ENCODE data around the gene HLA-DQA1.

HLA-DQA1 gene

GRCh38 chr6:32635526-32636123 is 1.6 kb upstream of the HLA-DQA1 start:
- DNase-seq, result peak; percentile 41
- Histone ChIP-seq H3K27ac (ENCODE audit: low read depth, low read length) (no peak overlapping the region), H2BK120ac (ENCODE audit: low read depth, low read length) (no peak overlapping the region)

DNA sequence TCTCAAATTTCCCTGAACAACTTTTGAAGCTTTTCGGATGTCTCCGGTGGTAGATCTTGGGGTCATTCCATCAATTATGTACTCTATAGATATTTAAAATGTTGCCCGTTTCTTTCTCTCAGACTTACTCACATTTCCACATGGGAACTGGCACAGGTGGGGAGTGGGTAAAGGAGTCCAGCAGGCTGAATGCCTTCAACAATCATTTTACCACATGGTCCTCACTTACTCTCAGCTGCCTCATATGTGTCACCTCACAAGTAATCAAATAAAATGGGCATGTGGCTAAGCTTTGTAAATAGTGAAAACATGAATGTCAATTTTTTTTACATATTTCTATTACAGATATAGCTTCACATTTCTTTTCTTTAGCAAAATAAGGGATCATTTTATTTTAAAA is 677 bp downstream of the HLA-DQA1 start:
- Histone ChIP-seq H4K8ac (ENCODE audit: low read depth, low read length) (no peak overlapping the region), H3K36me3 (ENCODE audit: control insufficient read depth, insufficient read depth, low read length) (no peaks in the 10 kb centered on the region), H3K79me2 (ENCODE audit: control insufficient read depth, insufficient read depth, low read length) (no peaks in the 10 kb centered on the region), H3K4me2 (ENCODE audit: low read length) (no peak overlapping the region), H3K27me3 (ENCODE audit: insufficient read depth, low read length, poor library complexity) (no peaks in the 10 kb centered on the region), H2AK5ac (ENCODE audit: low read length) (no peak overlapping the region), H2BK120ac (ENCODE audit: low read depth, low read length) (no peak overlapping the region), H3K9ac (ENCODE audit: low read length) (no peak overlapping the region), H3K23ac (ENCODE audit: low read length) (no peak overlapping the region), H3K4me1 (ENCODE audit: control insufficient read depth, low read depth, low read length) (no peaks in the 10 kb centered on the region), H3K79me1 (ENCODE audit: low read length) (no peaks in the 10 kb centered on the region), H4K5ac (ENCODE audit: low read length) (no peak overlapping the region), H3K56ac (ENCODE audit: low read length) (no peak overlapping the region), H3K27ac (ENCODE audit: low read depth, low read length) (no peak overlapping the region), H3K18ac (ENCODE audit: low read length) (no peak overlapping the region), H3K4me3 (ENCODE audit: low read length) (no peak overlapping the region), H2BK15ac (replicated peaks; ENCODE audit: low read depth) (no peak overlapping the region), H3K4ac (ENCODE audit: low read depth, low read length) (no peak overlapping the region), H2BK5ac (ENCODE audit: low read length) (no peak overlapping the region)
- DNase-seq, result no peak
- no CpG with 5 or more reads among the region's 3 CpGs for WGBS (ENCODE audit: extremely low coverage, insufficient coverage, low lambda C conversion rate)

More at GRCh38 chr6:32635526-32636123, 1.6 kb upstream of the HLA-DQA1 start:
- no peaks in the 10 kb centered on the region for H3K79me1 ChIP-seq (ENCODE audit: low read length)
- H3K79me2 ChIP-seq (ENCODE audit: control insufficient read depth, insufficient read depth, low read length), result no peaks in the 10 kb centered on the region
- H4K8ac ChIP-seq (ENCODE audit: low read depth, low read length), result no peak overlapping the region
- no peak overlapping the region for H3K18ac ChIP-seq (ENCODE audit: low read length)
- no peak overlapping the region for H2AK5ac ChIP-seq (ENCODE audit: low read length)
- H2BK15ac ChIP-seq (replicated peaks; ENCODE audit: low read depth), result no peak overlapping the region
- no CpG with 5 or more reads among the region's 2 CpGs for WGBS (ENCODE audit: extremely low coverage, insufficient coverage, low lambda C conversion rate)
- no peak overlapping the region for H4K5ac ChIP-seq (ENCODE audit: low read length)
- H3K4me2 ChIP-seq (ENCODE audit: low read length), result no peak overlapping the region
- H3K4me1 ChIP-seq (ENCODE audit: control insufficient read depth, low read depth, low read length), result no peaks in the 10 kb centered on the region
- no peak overlapping the region for H3K4ac ChIP-seq (ENCODE audit: low read depth, low read length)
- H2BK5ac ChIP-seq (ENCODE audit: low read length), result no peak overlapping the region
- H3K27me3 ChIP-seq (ENCODE audit: insufficient read depth, low read length, poor library complexity), result no peaks in the 10 kb centered on the region
- no peak overlapping the region for H3K23ac ChIP-seq (ENCODE audit: low read length)
- H3K4me3 ChIP-seq (ENCODE audit: low read length), result no peak overlapping the region
- no peaks in the 10 kb centered on the region for H3K36me3 ChIP-seq (ENCODE audit: control insufficient read depth, insufficient read depth, low read length)
- H3K9ac ChIP-seq (ENCODE audit: low read length), result no peak overlapping the region
- no peak overlapping the region for H3K56ac ChIP-seq (ENCODE audit: low read length)

DNA sequence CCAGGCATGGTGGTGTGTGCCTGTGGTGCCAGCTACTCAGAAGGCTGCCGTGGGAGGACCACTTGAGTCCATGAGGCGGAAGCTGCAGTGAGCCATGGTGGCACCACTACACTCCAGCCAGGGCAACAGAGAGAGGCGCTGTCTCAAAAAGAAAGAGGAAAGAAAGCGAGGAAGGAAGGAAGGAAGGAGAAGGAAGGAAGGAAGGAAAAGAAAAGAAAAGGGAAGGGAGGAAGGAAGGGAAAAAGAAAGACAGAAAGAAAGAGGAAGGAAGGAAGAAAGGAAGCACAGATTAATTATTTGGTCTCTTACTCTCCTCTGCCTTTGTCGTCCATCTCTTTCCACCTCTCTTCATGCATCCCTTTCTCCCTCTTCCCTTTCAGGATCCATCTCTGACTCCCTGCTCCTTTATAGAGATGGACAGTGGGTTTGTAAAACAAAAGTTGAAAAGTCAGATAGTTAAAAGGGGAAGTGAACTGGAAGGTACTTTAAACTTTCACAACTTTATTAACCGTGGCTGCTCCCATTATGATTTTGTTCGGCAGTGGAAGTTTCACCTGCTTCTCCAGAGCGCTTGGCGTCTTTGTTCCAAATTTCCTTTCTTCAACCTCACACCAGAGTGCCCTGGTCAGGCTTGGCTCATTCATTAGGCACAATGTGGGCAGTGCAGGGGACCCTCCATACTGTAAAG is 1.5 kb downstream of the HLA-DQA1 start:
- Histone ChIP-seq H2BK15ac (replicated peaks; ENCODE audit: low read depth) (no peak overlapping the region), H3K56ac (ENCODE audit: low read length) (no peak overlapping the region), H3K4ac (ENCODE audit: low read depth, low read length) (no peak overlapping the region), H3K9ac (ENCODE audit: low read length) (no peak overlapping the region), H3K27ac (ENCODE audit: low read depth, low read length) (no peak overlapping the region), H3K36me3 (ENCODE audit: control insufficient read depth, insufficient read depth, low read length) (no peaks in the 10 kb centered on the region), H3K4me3 (ENCODE audit: low read length) (no peak overlapping the region), H2BK5ac (ENCODE audit: low read length) (no peak overlapping the region), H2BK120ac (ENCODE audit: low read depth, low read length) (no peak overlapping the region), H3K79me1 (ENCODE audit: low read length) (no peaks in the 10 kb centered on the region), H4K5ac (ENCODE audit: low read length) (no peak overlapping the region), H3K18ac (ENCODE audit: low read length) (no peak overlapping the region), H3K27me3 (ENCODE audit: insufficient read depth, low read length, poor library complexity) (no peaks in the 10 kb centered on the region), H3K4me2 (ENCODE audit: low read length) (no peak overlapping the region), H2AK5ac (ENCODE audit: low read length) (no peak overlapping the region), H3K4me1 (ENCODE audit: control insufficient read depth, low read depth, low read length) (no peaks in the 10 kb centered on the region), H3K23ac (ENCODE audit: low read length) (no peak overlapping the region), H4K8ac (ENCODE audit: low read depth, low read length) (no peak overlapping the region), H3K79me2 (ENCODE audit: control insufficient read depth, insufficient read depth, low read length) (no peaks in the 10 kb centered on the region)
- no CpG with 5 or more reads among the region's 9 CpGs for WGBS (ENCODE audit: extremely low coverage, insufficient coverage, low lambda C conversion rate)
- no peak for DNase-seq

- Histone ChIP-seq H3K9ac (ENCODE audit: low read length) (no peak overlapping the region), H2BK120ac (ENCODE audit: low read depth, low read length) (no peak overlapping the region), H3K23ac (ENCODE audit: low read length) (no peak overlapping the region), H3K79me2 (ENCODE audit: control insufficient read depth, insufficient read depth, low read length) (no peaks in the 10 kb centered on the region), H2BK5ac (ENCODE audit: low read length) (no peak overlapping the region), H3K18ac (ENCODE audit: low read length) (no peak overlapping the region), H3K27ac (ENCODE audit: low read depth, low read length) (no peak overlapping the region), H3K4me2 (ENCODE audit: low read length) (no peak overlapping the region), H3K4me1 (ENCODE audit: control insufficient read depth, low read depth, low read length) (no peaks in the 10 kb centered on the region), H4K5ac (ENCODE audit: low read length) (no peak overlapping the region), H3K36me3 (ENCODE audit: control insufficient read depth, insufficient read depth, low read length) (no peaks in the 10 kb centered on the region), H2BK15ac (replicated peaks; ENCODE audit: low read depth) (no peak overlapping the region), H3K4ac (ENCODE audit: low read depth, low read length) (no peak overlapping the region), H3K56ac (ENCODE audit: low read length) (no peak overlapping the region), H3K4me3 (ENCODE audit: low read length) (no peak overlapping the region), H2AK5ac (ENCODE audit: low read length) (no peak overlapping the region), H4K8ac (ENCODE audit: low read depth, low read length) (no peak overlapping the region), H3K79me1 (ENCODE audit: low read length) (no peaks in the 10 kb centered on the region), H3K27me3 (ENCODE audit: insufficient read depth, low read length, poor library complexity) (no peaks in the 10 kb centered on the region)
- DNase-seq, result no peak
- no CpG with 5 or more reads among the region's 8 CpGs for WGBS (ENCODE audit: extremely low coverage, insufficient coverage, low lambda C conversion rate)
Observed at GRCh38 chr6:32639440-32640394, 2.5 kb downstream of the HLA-DQA1 start.

DNA sequence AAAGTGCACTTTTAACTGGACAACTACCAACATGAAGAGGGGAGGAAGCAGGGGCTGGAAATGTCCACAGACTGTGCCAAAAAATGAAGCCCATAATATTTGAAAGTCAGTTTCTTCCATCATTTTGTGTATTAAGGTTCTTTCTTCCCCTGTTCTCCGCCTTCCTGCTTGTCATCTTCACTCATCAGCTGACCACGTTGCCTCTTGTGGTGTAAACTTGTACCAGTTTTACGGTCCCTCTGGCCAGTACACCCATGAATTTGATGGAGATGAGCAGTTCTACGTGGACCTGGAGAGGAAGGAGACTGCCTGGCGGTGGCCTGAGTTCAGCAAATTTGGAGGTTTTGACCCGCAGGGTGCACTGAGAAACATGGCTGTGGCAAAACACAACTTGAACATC is 3.9 kb downstream of the HLA-DQA1 start:
- H3K27me3 ChIP-seq (ENCODE audit: insufficient read depth, low read length, poor library complexity), result no peaks in the 10 kb centered on the region
- no peak overlapping the region for H3K9ac ChIP-seq (ENCODE audit: low read length)
- no peaks in the 10 kb centered on the region for H3K79me2 ChIP-seq (ENCODE audit: control insufficient read depth, insufficient read depth, low read length)
- H3K4me2 ChIP-seq (ENCODE audit: low read length), result no peak overlapping the region
- H3K4ac ChIP-seq (ENCODE audit: low read depth, low read length), result no peak overlapping the region
- no peaks in the 10 kb centered on the region for H3K79me1 ChIP-seq (ENCODE audit: low read length)
- WGBS (ENCODE audit: extremely low coverage, insufficient coverage, low lambda C conversion rate), result no CpG with 5 or more reads among the region's 6 CpGs
- no peak overlapping the region for H2BK15ac ChIP-seq (replicated peaks; ENCODE audit: low read depth)
- H4K8ac ChIP-seq (ENCODE audit: low read depth, low read length), result no peak overlapping the region
- no peak overlapping the region for H3K4me3 ChIP-seq (ENCODE audit: low read length)
- no peak overlapping the region for H2BK120ac ChIP-seq (ENCODE audit: low read depth, low read length)
- H4K5ac ChIP-seq (ENCODE audit: low read length), result no peak overlapping the region
- no peak overlapping the region for H3K27ac ChIP-seq (ENCODE audit: low read depth, low read length)
- no peak overlapping the region for H3K18ac ChIP-seq (ENCODE audit: low read length)
- H3K36me3 ChIP-seq (ENCODE audit: control insufficient read depth, insufficient read depth, low read length), result no peaks in the 10 kb centered on the region
- no peak overlapping the region for H2BK5ac ChIP-seq (ENCODE audit: low read length)
- no peak overlapping the region for H3K23ac ChIP-seq (ENCODE audit: low read length)
- no peak for DNase-seq
- no peak overlapping the region for H2AK5ac ChIP-seq (ENCODE audit: low read length)
- no peak overlapping the region for H3K56ac ChIP-seq (ENCODE audit: low read length)
- H3K4me1 ChIP-seq (ENCODE audit: control insufficient read depth, low read depth, low read length), result no peaks in the 10 kb centered on the region
